ENCODE results near the gene SOX5.
A peak's percentile ranks its signal among the peaks of the same experiment; 100 is the strongest.
"Not testable (repeated sequence)": the region's sequence is repeated elsewhere in the genome, so short reads cannot be mapped to it uniquely, and the experiment has no call there.

Gene SOX5

DNA sequence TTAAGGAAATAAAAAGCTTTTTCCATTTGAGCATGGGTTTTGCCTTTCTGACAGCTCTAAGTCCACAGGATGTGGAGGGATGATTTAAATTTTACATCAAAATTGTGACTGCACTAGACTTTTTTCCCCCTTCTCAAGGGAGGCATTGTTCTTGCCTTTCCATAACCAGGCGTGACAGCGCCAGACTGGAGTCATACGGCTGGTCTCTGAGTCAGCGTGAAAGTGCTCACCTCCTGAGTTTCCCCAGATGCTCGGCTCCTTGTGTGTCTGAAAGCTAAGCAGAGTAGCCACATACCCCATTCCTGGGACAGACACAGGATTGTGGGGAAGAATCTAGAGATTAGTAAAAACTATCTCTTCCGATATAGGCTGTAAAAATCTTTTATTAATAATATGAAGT is 43.1 kb downstream of the SOX5 start:
- DNase-seq = no peak

DNA sequence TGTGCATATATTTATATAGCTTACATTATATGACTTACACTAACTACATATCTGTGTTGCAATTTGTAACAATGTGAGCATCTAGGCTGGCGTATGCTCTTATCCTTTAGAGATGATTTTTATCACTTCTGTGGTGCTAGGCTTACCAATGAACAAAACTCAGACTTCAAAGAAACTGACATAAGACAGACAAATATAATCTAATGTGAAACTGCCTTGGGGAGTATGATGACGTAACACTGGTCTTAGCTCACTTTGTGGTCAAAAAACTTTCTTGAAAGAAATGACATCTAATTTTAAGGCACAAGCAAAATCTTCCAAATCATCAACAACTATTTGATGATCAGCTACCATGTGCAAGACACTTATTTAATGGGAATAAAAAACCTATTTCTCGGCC is 50.0 kb downstream of the SOX5 start:
- DNase-seq = no peak

DNA sequence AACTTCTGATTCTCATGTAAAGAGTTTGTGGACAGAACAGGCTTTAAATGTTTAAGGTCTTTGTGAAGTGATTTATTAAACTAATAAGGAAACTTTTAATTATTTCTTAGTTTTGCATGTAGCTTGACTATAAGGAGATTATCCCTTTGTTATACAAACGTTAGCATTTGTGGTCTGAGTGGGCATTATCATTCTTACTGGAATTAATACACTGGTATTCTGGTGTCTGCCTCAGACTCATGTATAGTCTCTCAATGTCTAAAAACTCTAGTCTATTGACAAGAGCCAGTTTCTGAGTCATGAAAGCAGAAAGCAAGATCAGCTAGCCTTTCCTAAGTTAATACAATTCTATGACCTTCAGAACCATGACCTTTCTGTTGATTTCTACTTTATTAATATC is 51.3 kb downstream of the SOX5 start:
- DNase-seq = no peak

DNA sequence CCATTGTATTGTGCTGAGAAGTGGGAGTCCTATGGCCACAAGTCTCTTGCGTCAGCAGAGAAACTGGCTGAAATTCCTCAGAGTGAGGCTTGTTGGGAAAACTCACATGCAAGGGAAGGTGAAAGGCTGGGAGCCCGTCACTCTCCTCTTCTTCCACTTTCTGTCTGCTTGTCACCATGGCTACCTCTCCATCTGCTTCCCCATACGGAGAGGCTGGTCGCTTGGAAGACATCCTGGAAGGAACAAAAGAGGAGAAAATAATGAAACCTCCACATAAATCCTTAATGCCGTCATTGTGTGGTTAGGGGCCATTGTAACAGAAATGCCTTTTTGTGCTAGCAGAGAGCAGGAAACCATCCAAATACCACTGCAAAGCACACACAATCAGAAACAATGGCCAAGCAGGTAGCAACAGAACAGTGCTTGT is 53.7 kb downstream of the SOX5 start:
- DNase-seq = peak; percentile 5 to 58

DNA sequence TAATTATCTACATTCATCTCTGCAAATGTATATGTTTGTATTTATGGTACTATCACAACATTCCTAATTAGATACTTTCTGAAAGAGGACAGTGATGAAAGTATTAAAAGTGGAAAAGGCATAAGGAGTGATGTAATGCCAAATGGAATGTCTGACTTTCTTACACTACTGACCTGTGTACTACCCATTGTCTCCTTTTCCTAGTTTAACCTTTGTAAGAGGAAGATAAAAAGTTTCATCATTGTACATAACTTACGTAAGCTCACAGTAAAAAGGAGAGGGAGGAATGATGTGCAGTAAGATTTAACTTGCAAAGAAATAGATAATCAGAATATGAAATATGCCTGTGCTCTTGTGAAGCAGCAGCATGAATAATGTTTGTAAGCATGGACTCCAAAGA is 55.9 kb downstream of the SOX5 start:
- DNase-seq = no peak

DNA sequence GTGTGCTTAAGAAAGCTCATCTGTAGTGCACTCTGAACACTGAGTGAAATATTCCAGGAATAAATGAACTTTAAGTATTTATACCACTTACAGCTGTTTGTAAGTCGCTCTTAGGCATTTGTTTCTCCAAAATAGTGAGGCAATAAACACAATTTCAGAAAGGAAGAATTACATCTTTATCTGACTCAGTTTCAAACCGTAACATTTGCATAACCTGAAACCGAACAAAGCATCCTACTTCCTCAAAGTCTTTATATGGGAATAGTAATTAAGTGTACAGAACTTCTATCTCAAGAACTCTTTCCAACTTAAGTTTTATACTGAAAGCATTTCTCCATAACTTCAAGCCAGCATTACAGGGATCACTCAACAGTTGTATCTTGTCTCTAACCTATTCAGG is 58.4 kb downstream of the SOX5 start:
- DNase-seq = no peak

DNA sequence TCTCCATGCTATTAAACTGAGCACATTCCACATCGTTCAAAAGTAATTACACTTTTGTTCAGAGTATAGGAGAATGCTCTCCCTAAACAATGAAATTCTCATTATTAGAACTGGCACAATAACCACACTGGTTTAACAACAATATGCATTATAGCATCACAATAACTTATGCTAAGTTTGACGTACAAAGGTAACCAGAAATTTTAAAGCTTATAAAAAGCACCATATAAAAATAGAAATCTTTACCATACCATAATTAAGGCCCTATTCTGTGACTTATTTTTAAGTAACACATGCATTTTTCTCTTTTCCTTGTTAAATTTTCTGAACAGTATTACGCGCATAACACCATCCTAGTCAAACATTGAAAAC is 60.4 kb downstream of the SOX5 start:
- no peak for DNase-seq

DNA sequence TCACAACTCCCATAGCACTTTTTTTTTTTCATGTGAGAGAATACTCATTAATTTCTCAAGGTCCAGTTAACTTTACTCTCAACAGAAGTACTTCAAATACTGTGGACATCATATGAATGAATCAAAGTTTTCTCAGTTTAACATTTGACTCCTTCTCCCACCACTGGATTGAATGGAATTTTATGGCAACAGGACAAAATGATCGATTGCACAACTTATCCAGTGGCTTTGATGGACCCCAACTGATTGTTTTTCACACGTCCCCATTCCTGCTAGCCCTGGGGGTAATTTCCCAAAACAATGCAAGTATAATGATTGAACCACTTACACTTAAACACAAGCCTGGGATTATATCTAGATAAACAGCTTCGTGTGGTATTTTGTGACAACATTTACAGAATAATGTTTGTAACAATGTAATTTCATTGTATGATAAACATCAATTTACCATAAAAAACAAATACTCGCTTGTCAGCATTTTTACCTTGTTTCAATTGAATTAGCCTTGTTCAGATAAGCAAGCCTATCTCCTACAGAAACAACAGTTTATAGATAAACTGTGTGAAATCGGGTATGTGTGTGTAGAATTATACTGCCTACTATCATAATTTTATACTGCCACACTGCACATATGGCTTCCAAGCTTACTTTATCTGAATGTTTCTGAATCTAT is 60.9 kb downstream of the SOX5 start:
- DNase-seq = no peak

DNA sequence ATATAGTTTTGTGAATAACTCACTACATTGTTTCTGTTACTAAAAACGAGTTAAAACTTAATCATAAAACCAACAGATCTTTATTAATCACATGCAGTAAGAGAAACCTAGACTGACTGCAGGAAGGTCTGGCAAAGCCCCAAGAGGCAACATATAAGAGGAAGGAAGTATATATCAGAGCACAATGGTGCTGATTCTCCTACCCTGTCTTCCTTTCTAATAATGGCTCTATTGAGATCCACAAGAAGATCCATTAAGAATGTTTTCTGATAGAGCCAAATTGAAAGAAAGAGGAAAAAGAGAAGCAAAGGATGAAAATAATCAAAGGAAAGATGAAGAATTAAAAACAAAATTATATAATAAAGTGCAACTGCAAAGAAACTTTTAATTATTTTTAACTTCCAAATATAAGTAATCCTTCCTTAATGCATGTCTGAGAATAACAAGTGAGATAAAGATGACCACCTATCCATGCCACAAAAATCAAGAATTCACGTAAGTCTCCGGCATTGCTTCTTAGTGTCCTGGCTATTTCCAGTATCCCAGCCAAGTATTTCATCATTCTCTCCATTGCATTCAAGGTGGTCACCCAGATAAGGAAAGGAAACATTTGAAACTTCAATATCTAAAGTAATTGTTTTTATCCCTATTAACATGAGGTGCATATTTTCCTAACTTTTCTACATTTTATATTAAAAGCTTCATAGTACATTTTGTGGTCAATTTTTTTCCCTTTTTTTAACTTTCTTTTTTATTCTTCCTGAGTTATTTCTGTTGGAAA is 62.2 kb downstream of the SOX5 start:
- DNase-seq = no peak

DNA sequence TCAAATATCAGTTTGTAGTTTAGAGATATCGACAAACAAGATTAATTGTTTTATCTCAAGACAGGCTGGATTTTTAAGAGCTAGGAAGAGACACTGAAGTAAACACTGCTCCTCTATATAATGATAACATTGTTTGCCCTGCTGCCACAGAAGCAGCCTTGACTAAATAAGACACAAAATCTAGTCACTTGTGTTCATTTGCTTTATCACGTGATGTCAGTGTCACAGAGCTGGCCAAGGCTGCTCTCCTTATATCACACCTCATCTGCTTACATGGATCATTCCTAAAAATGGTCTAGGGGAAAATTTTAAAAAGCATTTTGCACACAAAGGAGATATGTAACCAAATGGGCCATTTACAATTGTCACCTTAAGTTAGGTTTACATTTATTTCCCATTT is 64.1 kb downstream of the SOX5 start:
- DNase-seq = no peak

DNA sequence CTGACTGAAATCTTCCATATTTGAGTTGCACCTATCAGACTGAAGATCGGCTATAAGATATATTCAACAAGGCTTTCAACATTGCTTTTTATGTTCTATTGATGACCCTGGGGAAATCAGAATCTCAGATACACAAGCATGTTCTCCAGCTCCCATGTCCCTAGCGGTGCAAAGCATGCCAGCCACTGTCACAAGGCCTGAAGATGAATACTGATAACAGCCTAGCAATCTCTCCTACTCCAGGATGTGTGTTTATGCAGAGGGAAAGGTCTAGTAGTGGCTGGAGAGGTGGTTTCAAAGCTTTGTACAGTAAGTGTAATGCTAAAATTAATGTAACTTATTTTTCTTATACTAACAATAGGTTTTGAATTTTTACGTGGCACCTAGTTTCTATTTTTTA is 64.6 kb downstream of the SOX5 start:
- DNase-seq = no peak

DNA sequence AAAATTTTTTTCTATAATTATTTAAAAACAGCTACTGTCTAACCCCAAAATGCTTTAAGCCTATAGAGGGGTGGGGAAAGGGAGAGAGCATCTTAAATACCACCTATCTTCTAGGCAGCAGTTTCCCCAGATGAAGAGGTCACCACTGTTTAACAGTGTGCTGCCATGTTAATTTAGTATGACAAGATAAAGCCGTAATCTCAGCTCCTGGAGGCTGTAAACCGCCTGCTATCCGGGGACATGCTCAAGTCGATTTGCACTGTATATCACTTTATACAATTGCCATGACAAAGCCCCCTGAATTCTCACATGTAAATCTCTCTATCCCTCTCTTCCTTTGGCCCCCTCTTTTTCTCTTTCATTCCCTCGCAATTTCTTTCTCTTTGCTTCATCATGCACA is 68.5 kb downstream of the SOX5 start:
- DNase-seq = no peak

DNA sequence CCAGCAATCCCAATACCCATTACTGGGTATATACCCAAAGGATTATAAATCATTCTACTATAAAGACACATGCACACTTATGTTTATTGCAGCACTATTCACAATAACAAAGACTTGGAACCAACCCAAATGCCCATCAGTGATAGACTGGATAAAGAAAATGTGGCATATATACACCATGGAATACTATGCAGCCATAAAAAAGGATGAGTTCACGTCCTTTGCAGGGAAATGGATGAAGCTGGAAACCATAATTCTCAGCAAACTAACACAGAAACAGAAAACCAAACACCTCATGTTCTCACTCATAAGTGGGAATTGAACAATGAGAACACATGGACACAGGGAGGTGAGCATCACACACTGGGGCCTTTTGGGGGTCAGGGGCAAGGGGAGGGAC is 72.9 kb downstream of the SOX5 start:
- not testable (repeated sequence) for DNase-seq

DNA sequence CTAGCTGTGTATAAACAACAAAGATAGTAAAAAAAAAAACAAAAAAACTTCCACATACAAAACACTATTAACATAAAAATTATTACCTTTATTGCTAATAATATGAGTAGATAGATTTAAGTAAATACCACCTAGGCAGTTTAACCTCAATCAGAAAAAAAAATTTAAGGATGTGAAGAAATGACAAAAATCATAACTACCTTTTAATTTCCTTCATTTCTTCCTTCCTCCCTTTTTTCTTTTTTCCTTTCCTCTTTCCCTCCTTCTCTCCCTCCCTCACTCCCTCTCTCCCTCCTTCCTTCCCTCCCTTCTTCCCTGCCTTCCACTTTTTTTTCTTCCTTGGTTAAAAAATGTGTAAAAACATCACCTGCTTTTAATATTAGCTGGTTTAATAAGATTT is 81.7 kb downstream of the SOX5 start:
- DNase-seq = no peak

DNA sequence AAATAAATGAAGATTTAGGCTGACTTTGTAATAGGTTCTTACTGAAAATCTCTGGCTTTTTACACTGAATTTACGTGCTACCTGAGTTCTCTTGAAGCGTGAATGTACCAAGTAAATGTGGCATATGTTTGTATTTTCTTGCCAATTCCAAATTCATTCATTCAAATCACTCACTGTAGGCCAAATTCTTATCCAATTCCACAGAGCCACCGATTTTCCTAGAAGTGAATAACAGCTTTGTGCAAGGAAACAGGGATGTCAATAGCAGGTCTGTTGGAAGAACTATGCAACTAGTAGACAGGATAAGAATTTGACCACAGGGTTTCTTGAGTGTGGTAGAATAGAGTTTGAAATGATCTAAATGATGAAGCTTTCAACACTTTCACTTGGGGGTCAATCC is 86.8 kb downstream of the SOX5 start:
- no peak for DNase-seq

DNA sequence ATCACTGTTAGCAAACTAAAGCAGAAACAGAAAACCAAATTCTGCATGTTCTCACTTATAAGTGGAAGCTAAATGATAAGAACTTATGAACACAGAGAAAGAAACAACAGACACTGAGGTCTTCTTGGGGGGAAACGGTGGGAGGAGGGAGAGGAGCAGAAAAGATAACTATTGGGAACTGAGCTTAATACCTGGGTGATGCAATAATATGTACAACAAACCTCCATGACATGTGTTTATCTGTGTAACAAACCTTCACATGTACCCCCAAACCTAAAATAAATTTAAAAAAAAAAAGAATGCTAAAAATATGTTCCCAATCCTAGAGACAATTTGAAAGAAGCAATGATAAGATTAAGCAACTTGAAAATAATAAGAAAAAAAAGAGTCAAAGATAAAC is 89.5 kb downstream of the SOX5 start:
- DNase-seq = no peak

DNA sequence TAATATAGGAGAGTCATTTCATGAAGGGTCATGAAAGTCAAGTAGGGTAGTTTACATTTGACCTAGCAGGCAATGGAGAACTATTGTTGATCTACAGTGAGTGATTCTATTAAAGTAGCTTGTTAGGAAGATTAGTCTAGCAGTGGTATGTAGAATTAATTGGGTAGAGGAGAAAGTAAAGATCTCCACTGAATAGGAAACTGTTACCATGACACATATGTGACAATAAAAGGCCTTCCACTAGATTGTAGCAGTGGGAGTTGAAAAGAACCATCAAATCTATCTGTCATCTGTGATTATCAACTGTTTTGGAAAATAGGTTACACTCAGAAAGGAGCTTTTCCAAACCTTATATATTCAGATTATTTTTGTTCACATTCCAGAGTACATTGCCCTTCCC is 92.3 kb downstream of the SOX5 start:
- DNase-seq = no peak

DNA sequence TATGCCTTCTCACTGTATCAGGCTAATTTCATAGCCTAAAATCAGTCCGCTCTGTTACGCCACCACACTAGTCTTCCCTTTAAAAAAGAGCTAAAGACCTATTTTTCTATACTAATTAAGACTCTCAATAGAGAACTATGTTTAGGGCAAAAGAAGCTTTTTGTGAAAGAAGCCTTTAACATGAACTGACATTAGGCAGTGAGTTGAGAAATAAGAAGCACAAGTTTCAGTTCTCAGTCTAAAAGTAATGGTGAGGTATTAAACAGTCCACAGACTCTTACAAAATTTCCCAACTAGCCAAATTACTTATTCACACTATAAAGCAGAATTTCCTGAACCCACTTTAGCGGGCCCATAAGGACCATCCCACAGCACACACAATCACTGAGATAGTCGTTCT is 93.7 kb downstream of the SOX5 start:
- no peak for DNase-seq

DNA sequence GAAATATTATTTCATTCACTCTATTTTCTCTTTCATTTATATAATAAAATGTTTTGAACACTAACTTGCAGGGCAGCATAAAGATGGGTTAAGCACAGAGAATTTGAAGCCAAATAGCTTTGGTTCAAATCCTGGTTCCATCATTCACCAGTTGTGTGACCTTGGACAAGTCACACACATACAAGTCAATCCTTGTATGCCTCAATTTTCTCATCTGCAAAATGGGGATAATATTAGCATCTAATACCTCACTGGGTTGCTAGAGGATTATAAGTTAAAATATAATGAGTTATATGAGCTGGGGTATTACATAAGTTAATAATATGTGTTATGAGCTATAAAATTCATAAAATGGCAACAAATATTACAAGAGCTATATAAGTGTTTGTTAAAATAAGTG is 94.9 kb downstream of the SOX5 start:
- DNase-seq = no peak

DNA sequence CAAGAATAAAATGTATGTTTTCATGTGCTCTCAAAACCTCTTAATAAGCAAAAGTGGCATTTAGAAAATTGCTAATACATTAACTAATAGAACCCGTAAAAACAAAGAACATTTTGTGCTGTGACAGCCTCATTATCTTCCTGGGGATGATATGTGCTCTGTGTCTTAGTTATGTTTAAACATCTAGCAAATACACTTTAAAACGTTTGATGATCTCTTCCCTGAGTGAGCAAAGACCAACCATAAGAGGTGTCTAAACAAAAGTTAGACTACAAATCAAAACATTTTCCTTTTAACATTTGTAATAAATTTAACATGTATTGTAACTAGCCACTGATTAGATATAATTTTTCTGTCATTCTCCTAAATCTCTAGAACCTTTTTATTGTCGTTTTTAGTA is 95.8 kb downstream of the SOX5 start:
- DNase-seq = no peak

DNA sequence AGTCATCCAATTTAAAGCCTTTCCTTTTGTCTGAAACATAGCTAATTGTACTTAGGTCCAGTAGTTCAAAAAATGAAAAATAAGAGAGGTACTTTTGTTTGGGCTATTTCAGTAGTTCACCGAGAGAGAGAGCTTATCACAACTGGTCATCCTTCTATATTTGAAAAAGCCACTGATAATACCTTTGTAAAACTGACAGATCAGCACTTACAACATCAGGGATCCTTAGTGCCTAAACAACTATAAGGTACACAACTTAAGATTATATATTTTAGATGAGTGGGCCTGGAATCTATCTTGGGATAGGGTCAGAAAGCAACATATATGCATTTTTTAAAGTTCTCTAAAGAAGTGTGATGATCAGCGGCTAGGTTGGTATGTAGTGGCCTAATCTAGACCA is 97.9 kb downstream of the SOX5 start:
- no peak for DNase-seq

DNA sequence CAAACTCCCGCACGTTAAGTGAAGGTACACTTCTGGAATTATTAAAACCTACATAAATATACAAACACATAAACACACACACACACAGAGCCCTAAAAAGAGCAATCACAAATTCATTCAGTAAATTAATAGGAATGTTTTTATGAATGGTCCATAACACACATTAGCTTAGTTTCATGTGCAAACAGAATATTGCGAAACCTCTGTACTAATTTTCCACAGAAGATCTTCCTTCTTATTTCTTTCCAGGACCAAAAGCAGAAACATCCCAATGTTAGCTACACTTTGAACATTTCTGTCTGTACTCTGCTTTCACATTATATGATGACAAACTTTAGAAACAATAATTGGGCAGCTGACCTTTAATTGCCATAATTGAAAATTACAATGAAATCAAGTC is 101.6 kb downstream of the SOX5 start:
- DNase-seq = no peak

DNA sequence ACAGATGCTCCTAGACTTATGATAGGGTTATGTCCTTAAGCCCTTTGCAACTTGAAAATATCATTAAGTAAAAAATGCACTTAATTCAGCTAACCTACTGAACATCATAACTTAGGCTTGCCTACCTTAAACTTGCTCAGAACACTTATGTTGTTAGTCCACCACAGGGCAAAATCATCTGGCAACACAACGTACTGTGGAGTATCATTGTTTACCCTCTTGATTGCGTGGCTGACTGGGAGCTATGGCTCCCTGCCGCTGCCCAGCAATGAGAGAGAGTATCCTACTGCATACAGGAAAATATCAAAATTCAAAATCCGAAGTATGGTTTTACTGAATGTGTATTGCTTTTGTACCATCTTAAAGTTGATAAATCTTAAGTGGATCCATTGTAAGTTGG is 105.5 kb downstream of the SOX5 start:
- no peak for DNase-seq

DNA sequence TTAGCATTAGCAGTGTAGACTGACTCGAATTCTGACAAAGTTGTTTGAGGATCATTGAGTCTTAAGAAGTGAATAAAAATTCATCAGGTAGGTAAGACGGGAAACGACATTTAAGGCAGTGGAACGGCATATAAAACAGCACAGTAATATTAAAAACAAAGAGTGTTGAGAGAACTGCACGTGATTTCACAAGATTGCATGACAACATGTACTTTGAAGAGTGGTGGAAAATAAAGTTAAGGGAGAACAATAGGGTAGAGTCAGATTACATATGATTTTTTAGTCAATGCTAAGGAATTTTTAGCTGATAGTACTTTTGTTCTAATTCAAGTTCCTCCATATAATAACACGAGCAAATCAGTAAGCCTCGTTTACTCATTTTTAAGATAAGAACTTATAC is 115.4 kb downstream of the SOX5 start:
- no peak for DNase-seq

DNA sequence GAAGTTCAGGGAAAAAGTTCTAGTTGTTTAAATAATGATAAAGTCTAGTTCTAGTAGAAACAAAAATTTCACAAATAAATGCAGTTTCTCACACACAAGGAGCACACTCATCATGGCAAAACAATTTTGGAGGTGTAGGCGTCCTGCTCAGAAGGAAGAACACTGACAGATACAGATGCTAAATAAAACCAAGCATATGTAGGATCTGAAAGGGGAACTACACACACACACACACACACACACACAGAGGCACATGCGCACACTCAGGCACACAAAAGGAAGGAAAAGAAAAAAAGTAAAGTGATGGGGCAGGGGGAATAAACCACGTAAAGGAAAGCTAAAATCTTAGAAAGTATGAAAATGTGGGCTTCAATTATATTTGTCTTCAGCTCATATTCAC is 117.7 kb downstream of the SOX5 start:
- DNase-seq = peak in 1 of 2 donors; percentile 6
